Measurements from ENCODE around the gene TRPC4AP.

- TF ChIP-seq, protein P1, sequence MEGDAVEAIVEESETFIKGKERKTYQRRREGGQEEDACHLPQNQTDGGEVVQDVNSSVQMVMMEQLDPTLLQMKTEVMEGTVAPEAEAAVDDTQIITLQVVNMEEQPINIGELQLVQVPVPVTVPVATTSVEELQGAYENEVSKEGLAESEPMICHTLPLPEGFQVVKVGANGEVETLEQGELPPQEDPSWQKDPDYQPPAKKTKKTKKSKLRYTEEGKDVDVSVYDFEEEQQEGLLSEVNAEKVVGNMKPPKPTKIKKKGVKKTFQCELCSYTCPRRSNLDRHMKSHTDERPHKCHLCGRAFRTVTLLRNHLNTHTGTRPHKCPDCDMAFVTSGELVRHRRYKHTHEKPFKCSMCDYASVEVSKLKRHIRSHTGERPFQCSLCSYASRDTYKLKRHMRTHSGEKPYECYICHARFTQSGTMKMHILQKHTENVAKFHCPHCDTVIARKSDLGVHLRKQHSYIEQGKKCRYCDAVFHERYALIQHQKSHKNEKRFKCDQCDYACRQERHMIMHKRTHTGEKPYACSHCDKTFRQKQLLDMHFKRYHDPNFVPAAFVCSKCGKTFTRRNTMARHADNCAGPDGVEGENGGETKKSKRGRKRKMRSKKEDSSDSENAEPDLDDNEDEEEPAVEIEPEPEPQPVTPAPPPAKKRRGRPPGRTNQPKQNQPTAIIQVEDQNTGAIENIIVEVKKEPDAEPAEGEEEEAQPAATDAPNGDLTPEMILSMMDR (IDR thresholded peaks at IDR 0.05) = no peak
- TF ChIP-seq POLR2AphosphoS5 (IDR thresholded peaks at IDR 0.05) (peak in 1 of 4 donors; percentile 3), POLR2A (IDR thresholded peaks at IDR 0.05) (no peak)
Measured at GRCh38 chr20:35135867-35136586, 43.4 kb upstream of the TRPC4AP start.
